ENCODE data around the gene TM7SF2. TPM values are rescaled to one million over a fixed set of nuclear protein-coding genes. Genes with fewer than 3 reads are reported as not detected.

TM7SF2 gene
- total RNA-seq, 1 experiment from 2014 or later, result 63.8 TPM

DNA sequence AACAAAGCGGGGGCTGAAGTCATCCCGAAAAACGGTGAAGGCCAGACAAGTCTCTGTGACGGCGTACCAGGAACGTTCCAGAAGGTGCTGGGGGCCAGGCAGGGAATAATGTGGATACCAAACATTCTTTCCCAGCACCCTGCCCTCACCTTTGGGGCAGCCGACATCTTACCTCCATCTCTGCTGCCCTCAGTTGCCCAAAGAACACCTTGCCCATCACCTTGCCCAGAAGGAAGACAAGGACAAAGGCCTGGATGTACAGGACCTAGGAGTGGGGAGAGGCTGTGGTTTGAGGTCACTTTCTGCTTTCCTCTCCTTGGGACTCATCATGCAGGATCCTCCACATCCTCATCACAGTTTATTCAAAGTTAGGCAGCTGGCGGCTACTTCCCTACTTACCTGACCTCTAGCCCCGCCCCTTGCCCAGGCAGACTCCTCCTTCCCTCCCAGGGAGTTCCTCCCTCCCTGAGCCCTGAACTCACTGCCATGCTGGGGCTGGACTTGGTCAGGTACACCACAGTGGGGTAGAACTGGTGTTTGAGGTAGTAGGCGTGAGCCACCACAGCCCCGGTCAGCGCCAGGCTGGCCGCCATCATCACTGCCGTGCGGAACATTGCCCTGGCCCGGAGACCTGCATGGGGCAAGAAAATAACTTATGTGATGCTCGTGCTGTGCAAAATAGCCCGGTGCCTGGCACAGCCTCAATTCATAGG lies 21.5 kb downstream of the TM7SF2 start:
- Mint-ChIP-seq H3K4me1 (peaks cover 18% of the 10 kb centered on the region), H3K27ac (peak overlapping the region; percentile 97), H3K9me3 (no peaks in the 10 kb centered on the region), H3K27me3 (ENCODE audit: low read depth) (no peaks in the 10 kb centered on the region), H3K4me3 (peak overlapping the region; percentile 98), H3K36me3 (peaks cover 15% of the 10 kb centered on the region)
- DNase-seq (ENCODE audit: low spot score) (peak; percentile 74), ATAC-seq (peak; percentile 46)
- ChIA-PET CTCF (interaction anchor here (2.4 to 3.7 kb wide), 3 partner anchors 15 to 48 kb away, joined by 18 to 40 read pairs (median 35); partner anchors contain the start of genes CAPN1, TM7SF2 and ZNHIT2), POLR2A (no interaction called here)
- TF ChIP-seq NR2C2 (CRISPR knock-in tag; IDR thresholded peaks at IDR 0.05) (no peak), ATF1 (CRISPR knock-in tag; IDR thresholded peaks at IDR 0.05) (no peak)
- TF ChIP-seq, protein P1, sequence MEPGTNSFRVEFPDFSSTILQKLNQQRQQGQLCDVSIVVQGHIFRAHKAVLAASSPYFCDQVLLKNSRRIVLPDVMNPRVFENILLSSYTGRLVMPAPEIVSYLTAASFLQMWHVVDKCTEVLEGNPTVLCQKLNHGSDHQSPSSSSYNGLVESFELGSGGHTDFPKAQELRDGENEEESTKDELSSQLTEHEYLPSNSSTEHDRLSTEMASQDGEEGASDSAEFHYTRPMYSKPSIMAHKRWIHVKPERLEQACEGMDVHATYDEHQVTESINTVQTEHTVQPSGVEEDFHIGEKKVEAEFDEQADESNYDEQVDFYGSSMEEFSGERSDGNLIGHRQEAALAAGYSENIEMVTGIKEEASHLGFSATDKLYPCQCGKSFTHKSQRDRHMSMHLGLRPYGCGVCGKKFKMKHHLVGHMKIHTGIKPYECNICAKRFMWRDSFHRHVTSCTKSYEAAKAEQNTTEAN (CRISPR knock-in tag; IDR thresholded peaks at IDR 0.05), result no peak
- TF ChIP-seq, protein P2, sequence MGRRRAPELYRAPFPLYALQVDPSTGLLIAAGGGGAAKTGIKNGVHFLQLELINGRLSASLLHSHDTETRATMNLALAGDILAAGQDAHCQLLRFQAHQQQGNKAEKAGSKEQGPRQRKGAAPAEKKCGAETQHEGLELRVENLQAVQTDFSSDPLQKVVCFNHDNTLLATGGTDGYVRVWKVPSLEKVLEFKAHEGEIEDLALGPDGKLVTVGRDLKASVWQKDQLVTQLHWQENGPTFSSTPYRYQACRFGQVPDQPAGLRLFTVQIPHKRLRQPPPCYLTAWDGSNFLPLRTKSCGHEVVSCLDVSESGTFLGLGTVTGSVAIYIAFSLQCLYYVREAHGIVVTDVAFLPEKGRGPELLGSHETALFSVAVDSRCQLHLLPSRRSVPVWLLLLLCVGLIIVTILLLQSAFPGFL (CRISPR knock-in tag; IDR thresholded peaks at IDR 0.05; ENCODE audit: borderline replicate concordance), result no peak
- TF ChIP-seq, protein P3, sequence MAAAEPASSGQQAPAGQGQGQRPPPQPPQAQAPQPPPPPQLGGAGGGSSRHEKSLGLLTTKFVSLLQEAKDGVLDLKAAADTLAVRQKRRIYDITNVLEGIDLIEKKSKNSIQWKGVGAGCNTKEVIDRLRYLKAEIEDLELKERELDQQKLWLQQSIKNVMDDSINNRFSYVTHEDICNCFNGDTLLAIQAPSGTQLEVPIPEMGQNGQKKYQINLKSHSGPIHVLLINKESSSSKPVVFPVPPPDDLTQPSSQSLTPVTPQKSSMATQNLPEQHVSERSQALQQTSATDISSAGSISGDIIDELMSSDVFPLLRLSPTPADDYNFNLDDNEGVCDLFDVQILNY (CRISPR knock-in tag; IDR thresholded peaks at IDR 0.05), result no peak

DNA sequence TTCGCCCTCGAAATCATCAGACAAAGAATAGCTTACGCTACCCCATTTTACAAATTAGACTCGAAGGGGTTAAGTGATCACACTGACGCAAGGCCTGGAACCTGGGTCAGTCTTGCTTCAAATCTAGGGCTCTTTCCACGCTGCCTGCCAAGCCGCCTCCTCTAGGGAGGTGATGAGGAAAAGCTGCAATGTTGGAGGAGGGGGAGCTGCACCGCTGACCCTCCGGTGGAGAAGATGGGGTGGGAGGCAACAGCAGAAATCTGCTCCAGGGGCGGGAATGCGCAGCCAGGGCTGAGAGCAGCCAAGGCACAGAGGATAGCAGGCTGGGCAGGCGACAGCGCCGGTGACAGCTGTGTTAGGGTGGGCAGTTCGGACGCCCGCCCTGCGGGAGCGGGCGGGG lies 22.1 kb downstream of the TM7SF2 start:
- peak overlapping the region; percentile 98 for H3K4me3 Mint-ChIP-seq
- peaks cover 18% of the 10 kb centered on the region for H3K4me1 Mint-ChIP-seq
- DNase-seq (ENCODE audit: low spot score) (no peak), ATAC-seq (no peak)
- ChIA-PET POLR2A (no interaction called here), CTCF (interaction anchor here (2.4 to 3.7 kb wide), 4 partner anchors 11 to 48 kb away, joined by 13 to 40 read pairs (median 26); partner anchors contain the start of genes CAPN1, FAU, MRPL49 and TM7SF2)
- H3K27ac Mint-ChIP-seq, result peak overlapping the region; percentile 97
- H3K9me3 Mint-ChIP-seq, result no peaks in the 10 kb centered on the region
- peaks cover 15% of the 10 kb centered on the region for H3K36me3 Mint-ChIP-seq
- no peaks in the 10 kb centered on the region; the same call in 1 of the 2 replicates for H3K27me3 Mint-ChIP-seq (ENCODE audit: low read depth)
- TF ChIP-seq ATF1 (CRISPR knock-in tag; IDR thresholded peaks at IDR 0.05), result no peak
- TF ChIP-seq, protein P4, sequence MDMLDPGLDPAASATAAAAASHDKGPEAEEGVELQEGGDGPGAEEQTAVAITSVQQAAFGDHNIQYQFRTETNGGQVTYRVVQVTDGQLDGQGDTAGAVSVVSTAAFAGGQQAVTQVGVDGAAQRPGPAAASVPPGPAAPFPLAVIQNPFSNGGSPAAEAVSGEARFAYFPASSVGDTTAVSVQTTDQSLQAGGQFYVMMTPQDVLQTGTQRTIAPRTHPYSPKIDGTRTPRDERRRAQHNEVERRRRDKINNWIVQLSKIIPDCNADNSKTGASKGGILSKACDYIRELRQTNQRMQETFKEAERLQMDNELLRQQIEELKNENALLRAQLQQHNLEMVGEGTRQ (CRISPR knock-in tag; IDR thresholded peaks at IDR 0.05), result no peak
- TF ChIP-seq, protein P1 (CRISPR knock-in tag; IDR thresholded peaks at IDR 0.05), result no peak
- TF ChIP-seq, protein P5, sequence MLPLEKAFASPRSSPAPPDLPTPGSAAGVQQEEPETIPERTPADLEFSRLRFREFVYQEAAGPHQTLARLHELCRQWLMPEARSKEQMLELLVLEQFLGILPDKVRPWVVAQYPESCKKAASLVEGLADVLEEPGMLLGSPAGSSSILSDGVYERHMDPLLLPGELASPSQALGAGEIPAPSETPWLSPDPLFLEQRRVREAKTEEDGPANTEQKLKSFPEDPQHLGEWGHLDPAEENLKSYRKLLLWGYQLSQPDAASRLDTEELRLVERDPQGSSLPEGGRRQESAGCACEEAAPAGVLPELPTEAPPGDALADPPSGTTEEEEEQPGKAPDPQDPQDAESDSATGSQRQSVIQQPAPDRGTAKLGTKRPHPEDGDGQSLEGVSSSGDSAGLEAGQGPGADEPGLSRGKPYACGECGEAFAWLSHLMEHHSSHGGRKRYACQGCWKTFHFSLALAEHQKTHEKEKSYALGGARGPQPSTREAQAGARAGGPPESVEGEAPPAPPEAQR (CRISPR knock-in tag; IDR thresholded peaks at IDR 0.05), result no peak
- TF ChIP-seq, protein P6, sequence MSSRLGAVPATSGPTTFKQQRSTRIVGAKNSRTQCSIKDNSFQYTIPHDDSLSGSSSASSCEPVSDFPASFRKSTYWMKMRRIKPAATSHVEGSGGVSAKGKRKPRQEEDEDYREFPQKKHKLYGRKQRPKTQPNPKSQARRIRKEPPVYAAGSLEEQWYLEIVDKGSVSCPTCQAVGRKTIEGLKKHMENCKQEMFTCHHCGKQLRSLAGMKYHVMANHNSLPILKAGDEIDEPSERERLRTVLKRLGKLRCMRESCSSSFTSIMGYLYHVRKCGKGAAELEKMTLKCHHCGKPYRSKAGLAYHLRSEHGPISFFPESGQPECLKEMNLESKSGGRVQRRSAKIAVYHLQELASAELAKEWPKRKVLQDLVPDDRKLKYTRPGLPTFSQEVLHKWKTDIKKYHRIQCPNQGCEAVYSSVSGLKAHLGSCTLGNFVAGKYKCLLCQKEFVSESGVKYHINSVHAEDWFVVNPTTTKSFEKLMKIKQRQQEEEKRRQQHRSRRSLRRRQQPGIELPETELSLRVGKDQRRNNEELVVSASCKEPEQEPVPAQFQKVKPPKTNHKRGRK (CRISPR knock-in tag; IDR thresholded peaks at IDR 0.05; ENCODE audit: borderline replicate concordance), result no peak
- TF ChIP-seq KAT7 (CRISPR knock-in tag; IDR thresholded peaks at IDR 0.05; ENCODE audit: borderline replicate concordance), result no peak
- TF ChIP-seq EMX1 (CRISPR knock-in tag; IDR thresholded peaks at IDR 0.05), result no peak
- TF ChIP-seq, protein P7, sequence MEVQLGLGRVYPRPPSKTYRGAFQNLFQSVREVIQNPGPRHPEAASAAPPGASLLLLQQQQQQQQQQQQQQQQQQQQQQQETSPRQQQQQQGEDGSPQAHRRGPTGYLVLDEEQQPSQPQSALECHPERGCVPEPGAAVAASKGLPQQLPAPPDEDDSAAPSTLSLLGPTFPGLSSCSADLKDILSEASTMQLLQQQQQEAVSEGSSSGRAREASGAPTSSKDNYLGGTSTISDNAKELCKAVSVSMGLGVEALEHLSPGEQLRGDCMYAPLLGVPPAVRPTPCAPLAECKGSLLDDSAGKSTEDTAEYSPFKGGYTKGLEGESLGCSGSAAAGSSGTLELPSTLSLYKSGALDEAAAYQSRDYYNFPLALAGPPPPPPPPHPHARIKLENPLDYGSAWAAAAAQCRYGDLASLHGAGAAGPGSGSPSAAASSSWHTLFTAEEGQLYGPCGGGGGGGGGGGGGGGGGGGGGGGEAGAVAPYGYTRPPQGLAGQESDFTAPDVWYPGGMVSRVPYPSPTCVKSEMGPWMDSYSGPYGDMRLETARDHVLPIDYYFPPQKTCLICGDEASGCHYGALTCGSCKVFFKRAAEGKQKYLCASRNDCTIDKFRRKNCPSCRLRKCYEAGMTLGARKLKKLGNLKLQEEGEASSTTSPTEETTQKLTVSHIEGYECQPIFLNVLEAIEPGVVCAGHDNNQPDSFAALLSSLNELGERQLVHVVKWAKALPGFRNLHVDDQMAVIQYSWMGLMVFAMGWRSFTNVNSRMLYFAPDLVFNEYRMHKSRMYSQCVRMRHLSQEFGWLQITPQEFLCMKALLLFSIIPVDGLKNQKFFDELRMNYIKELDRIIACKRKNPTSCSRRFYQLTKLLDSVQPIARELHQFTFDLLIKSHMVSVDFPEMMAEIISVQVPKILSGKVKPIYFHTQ (CRISPR knock-in tag; IDR thresholded peaks at IDR 0.05), result no peak
- TF ChIP-seq, protein P8, sequence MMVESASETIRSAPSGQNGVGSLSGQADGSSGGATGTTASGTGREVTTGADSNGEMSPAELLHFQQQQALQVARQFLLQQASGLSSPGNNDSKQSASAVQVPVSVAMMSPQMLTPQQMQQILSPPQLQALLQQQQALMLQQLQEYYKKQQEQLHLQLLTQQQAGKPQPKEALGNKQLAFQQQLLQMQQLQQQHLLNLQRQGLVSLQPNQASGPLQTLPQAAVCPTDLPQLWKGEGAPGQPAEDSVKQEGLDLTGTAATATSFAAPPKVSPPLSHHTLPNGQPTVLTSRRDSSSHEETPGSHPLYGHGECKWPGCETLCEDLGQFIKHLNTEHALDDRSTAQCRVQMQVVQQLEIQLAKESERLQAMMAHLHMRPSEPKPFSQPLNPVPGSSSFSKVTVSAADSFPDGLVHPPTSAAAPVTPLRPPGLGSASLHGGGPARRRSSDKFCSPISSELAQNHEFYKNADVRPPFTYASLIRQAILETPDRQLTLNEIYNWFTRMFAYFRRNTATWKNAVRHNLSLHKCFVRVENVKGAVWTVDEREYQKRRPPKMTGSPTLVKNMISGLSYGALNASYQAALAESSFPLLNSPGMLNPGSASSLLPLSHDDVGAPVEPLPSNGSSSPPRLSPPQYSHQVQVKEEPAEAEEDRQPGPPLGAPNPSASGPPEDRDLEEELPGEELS (CRISPR knock-in tag; IDR thresholded peaks at IDR 0.05), result no peak
- no peak for TF ChIP-seq ZNF232 (CRISPR knock-in tag; IDR thresholded peaks at IDR 0.05)
- no peak for TF ChIP-seq OVOL2 (CRISPR knock-in tag; IDR thresholded peaks at IDR 0.05; ENCODE audit: borderline replicate concordance)
- TF ChIP-seq GTF2I (CRISPR knock-in tag; conservative IDR thresholded peaks at IDR 0.05), result no peak
- no peak for TF ChIP-seq NR1H2 (CRISPR knock-in tag; IDR thresholded peaks at IDR 0.05)
- TF ChIP-seq CBFB (CRISPR knock-in tag; IDR thresholded peaks at IDR 0.05; ENCODE audit: low read depth), result no peak
- TF ChIP-seq SP1 (CRISPR knock-in tag; conservative IDR thresholded peaks at IDR 0.05), result no peak
- TF ChIP-seq NR2C2 (CRISPR knock-in tag; IDR thresholded peaks at IDR 0.05), result no peak
